Stimulated activated CD8-positive, alpha-beta memory T cell treated with anti-CD3 and anti-CD28 coated beads, Interleukin-7, amount 100 ng/mL, for 24 hours (primary cell): ENCODE data around the gene CFAP100.

ENCODE experiments used
- DNase-seq: peaks from one replicate; pipeline ENCODE4 v3.0.0-alpha.2; 2020; ENCODE audit warnings: low read depth

The CFAP100 gene

GRCh38 chr3:126479642-126480041 is 84.9 kb downstream of the CFAP100 start:
- no peak for DNase-seq

GRCh38 chr3:126480206-126480605 is 85.5 kb downstream of the CFAP100 start:
- DNase-seq, result no peak

GRCh38 chr3:126480861-126481260 is 86.2 kb downstream of the CFAP100 start:
- DNase-seq, result no peak

- DNase-seq, result no peak
Observed at GRCh38 chr3:126481808-126482502, 87.2 kb downstream of the CFAP100 start.

GRCh38 chr3:126482503-126483255 is 88.0 kb downstream of the CFAP100 start:
- DNase-seq, result no peak

GRCh38 chr3:126483321-126483761 is 88.6 kb downstream of the CFAP100 start:
- no peak for DNase-seq

GRCh38 chr3:126484148-126484547 is 89.4 kb downstream of the CFAP100 start:
- no peak for DNase-seq

GRCh38 chr3:126484662-126485061 is 90.0 kb downstream of the CFAP100 start:
- DNase-seq, result no peak

GRCh38 chr3:126485176-126485897 is 90.6 kb downstream of the CFAP100 start:
- no peak for DNase-seq

- DNase-seq, result no peak
Observed at GRCh38 chr3:126485956-126486355, 91.2 kb downstream of the CFAP100 start.
